HG03060 (cell line): ENCODE measurements around the gene CD27.
"Not testable (repeated sequence)": the region's sequence is repeated elsewhere in the genome, so short reads cannot be mapped to it uniquely, and the experiment has no call there.

Experiments
- ATAC-seq: cut with Tn5 transposase; IDR thresholded peaks from one replicate; pipeline ENCODE4 v1.9.1; 2021; ENCODE audit warnings: low read depth, moderate number of reproducible peaks; ENCODE audit not compliant: unreplicated experiment

CD27 gene

DNA sequence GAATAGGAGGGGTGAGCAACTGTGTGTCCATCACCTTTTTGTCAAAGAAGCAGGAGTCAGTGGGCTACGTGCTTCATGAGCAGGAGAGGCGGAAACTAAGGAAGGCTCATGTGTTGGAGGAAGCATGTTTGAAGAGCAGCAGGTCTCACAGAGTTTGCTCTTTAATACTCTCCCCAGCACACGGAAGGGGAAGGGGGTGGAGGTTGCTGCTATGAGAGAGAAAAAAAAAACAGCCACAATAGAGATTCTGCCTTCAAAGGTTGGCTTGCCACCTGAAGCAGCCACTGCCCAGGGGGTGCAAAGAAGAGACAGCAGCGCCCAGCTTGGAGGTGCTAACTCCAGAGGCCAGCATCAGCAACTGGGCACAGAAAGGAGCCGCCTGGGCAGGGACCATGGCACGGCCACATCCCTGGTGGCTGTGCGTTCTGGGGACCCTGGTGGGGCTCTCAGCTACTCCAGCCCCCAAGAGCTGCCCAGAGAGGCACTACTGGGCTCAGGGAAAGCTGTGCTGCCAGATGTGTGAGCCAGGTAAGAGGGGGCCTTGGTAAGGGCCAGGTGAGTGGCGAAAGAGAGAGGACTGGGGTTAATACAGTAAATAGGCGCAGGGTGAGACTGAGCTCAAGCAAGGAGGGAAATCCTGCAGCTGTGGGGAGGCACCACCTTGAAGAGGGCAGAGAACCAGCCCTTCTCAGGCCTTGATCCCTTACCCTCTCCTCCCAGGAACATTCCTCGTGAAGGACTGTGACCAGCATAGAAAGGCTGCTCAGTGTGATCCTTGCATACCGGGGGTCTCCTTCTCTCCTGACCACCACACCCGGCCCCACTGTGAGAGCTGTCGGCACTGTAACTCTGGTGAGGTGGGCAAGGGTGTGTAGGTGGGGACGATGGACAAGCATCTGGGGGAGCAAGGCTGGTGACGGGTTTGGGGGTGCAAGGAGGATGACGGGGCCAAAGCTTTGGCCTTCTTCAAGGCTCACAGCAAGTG is at the start of gene CD27:
TSS of gene CD27 (plus strand) at position 252 of the 985 bp plus-strand sequence. CDS start at position 393, 141 bp downstream.
- no peak for ATAC-seq

DNA sequence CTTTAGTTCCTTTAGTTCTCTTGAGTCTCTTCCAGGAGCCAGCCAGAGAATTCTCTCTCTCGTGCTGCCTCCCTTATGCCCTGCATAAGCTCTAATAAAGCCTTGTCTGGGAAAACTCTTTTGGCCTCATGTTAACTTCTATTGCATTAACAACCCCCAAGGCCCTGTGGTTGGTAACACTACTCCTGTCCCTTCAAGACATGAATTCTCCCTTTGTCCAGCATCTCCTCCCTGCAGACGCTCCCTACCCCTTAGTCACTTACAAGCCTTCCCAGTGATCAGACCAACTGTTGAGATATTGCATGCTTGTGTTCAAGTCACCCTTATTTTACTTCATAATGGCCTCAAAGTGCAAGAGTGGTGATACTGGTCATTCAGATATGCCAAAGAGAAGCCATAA is 48.7 kb upstream of the CD27 start:
- no peak for ATAC-seq

DNA sequence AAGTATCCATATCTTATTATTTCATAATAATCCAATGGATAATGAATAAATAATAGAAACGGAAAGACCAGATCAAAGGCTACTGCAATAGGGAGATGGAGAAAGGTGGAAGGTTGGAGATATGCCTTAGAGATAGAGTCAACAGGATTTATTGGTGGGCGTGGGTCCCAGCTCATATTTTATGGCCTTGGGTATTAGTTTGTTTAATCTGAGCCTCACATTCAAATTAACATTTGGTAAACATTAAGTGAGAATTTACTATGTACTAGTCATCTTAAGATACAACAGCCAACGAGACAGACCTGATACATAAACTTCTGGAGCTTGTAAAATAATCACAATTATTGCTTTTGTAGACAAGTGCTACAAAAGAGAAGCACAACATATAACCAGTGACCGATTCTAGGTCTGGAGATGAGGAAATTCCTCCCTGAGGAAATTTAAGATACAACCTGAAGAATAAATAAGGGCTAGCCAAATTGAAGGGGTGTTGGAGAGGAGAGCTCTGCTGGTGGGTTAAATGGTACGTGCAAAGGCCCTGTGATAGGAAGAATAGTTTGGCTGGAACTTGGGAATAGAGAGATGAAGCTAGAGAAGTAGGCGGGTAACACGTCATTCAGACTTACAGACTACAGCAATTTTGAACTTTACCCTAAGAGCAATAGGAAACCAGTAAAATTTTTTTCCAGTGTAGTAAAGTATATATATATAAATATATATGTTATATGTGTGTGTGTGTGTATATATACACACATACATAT is 44.7 kb upstream of the CD27 start:
- no peak for ATAC-seq

DNA sequence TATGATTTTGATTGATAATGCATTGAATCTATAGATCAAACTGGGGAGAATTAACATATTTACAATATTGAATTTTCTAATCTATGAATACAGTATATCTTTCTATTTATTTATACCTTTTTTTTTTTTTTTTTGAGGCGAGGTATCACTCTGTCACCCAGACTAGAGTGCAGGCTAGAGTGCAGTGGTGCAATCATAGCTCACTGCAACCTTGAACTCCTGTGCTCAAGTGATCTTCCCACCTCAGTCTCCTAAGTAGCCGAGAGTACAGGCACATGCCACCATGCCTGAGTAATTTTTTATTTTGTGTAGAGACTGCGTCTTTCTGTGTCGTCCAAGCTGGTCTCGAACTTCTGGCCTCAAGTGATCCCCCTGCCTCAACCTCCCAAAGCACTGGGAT is 40.4 kb upstream of the CD27 start:
- no peak for ATAC-seq

DNA sequence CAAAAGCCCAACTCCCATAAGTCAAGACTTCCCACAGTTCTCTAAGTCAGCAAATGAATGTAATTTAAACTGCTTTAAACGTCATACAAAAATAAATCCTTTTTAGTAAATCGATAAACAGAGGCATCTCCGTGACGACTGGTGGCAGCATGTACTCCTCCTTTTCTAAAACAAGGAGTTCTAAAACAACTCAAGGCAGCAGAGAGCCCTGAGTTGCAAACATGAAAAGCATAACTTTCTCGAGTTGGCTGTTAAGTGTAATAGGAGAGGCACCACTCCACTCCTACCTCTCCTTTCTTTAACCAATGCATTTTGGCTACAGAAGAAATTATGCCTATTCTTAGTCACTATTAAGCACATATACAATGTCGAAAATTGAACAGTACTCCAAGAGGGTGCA is 38.8 kb upstream of the CD27 start:
- ATAC-seq: no peak

DNA sequence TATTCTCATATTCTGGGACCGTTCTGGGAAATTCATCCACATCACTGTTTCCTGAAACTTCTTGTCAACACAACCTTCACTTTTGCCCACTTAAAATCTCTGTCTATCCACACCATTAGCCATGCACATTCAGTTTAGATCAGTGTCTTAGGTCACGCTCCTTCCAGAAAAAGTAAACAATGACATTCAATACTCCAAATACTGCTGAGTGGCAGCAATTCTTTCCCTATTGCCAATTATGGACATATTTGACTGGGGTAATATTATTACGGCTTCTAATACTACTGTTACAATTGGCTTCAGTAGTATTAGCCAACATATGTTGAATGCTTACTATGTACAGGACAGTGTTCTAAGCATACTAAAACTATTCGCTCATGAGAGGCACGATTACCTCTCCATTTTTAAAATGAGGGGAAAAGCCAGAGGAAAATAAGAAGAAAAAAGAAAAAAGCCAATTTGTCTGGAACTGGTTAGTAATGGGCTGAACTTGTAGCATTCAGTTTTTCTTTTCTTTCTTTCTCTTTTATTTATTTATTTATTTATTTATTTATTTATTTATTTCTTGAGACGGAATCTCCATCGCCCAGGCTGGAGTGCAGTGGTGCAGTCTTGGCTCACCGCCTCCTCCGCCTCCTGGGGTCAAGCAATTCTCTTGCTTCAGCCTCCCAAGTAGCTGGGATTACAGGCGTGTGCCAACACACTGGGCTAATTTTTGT is 37.4 kb upstream of the CD27 start:
- no peak for ATAC-seq

DNA sequence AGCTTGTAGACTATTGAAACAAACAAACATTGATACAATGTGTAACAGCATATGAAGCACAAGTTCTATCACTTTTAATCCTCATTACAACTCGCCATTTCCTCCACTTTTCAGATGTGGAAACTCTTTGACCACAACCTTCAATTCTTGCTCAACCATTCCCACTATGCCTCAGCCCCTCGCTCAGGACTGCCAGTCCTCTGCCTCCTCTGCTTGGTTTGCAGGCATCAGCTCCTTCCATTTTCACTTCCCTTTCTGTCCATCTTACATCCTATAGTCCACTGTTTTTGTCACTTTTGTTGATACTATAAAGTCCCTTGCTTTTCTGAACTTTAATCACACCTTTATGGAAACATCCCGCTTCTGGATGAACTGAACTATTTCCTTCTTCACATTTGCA is 28.2 kb upstream of the CD27 start:
- no peak for ATAC-seq

DNA sequence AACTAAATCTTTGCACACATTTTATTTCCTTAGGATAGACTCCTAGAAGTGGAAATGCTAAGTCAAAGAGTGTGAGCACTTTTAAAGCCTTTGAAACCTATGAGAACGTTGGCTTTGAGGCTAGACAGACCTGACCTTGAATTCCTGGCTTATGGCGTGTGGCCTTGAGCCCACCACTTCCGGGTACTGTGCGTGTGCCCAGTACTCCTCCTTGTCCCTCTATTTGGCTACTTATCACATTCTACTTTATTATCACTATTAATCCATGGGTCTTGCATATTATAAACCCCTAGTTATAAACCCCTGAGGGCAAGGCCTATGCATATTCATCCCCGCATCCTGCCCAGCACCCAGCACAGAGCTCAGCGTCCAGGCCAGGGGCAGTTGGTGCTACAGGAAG is 26.0 kb upstream of the CD27 start:
- no peak for ATAC-seq

DNA sequence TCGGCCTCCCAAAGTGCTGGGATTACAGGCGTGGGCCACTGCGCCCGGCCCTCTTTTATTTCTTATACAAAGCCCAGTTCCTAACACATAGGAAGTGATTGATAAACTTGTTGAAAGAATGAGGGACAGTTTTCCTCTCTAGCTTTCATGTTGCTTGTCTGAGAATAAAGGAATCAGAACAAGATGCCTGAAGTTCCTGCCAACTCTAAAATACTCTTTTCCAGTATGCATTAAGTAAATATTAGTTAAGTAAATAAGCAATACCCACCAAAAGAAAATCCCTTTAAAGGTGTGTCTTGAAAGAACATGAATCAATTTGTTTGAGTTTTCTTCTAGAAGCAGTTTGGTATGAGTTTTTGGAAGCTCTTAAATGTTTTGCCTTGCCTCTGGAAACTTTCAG is 24.4 kb upstream of the CD27 start:
- no peak for ATAC-seq

DNA sequence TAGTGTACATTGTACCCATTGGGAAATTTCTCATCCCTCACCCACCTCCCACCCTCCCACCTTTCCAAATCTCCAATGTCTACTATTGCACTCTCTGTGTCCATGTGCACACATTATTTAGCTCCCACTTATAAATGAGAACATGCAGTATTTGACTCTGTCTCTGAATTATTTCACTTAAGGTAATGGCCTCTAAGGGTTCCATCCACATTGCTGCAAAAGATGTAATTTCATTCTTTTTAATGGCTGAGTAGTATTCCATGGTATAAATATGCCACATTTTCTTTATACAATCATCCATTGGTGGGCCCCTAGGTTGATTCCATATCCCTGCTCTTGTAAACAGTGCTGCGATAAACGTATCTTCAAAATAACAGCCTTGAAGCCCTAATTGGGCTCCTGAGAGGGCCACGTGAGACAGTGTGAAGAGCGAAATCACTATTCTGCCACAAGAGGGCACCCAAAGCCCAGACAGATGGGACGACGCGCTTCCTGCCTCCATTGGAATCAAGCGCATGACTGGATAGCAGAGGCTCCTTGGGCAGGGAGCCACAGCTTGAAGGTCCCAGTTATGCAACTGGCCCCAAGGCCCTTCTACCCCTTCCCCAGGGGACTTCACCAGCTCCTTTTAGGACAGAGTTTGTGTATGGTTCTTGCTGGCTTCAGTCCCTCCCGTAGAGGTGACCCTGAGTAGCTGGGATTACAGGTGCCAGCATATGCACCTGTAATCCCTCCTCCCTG is 21.3 kb upstream of the CD27 start:
- ATAC-seq: no peak

DNA sequence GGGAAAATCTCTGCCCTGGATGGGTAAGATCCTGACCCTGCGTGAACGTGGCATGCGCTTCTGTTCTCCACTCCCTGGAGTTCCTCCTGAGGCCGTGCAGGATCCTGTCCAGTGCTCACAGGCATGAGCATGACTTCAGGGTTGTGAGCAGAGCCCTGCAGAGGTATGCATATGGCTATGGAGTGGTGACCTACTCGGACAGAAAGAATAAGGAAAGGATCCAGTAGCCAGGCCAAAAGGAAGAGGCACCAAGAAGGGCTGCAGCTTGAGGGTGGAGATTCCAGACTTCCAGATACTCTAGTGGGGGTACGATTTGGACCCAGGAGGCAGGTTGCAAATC is 20.8 kb upstream of the CD27 start:
- ATAC-seq: no peak

DNA sequence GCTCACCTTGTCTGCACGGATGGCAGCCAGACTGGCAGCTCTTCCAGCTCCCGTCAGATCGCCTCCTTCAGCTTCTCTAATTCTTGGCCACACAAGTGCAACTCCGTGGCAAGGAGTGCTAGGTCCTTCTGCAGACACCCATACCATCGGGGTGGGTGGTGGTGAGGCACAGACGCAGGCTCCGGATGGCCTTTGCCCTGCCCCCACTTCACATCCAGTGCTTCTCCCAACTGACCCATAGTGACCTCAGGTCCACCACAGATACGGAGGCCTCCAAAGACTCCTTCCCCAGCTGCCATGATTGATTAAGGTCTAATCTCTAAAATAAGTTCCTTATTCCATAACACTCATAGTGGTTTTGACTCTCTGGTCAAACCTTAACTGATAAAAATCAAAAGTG is 19.9 kb upstream of the CD27 start:
- ATAC-seq: no peak

DNA sequence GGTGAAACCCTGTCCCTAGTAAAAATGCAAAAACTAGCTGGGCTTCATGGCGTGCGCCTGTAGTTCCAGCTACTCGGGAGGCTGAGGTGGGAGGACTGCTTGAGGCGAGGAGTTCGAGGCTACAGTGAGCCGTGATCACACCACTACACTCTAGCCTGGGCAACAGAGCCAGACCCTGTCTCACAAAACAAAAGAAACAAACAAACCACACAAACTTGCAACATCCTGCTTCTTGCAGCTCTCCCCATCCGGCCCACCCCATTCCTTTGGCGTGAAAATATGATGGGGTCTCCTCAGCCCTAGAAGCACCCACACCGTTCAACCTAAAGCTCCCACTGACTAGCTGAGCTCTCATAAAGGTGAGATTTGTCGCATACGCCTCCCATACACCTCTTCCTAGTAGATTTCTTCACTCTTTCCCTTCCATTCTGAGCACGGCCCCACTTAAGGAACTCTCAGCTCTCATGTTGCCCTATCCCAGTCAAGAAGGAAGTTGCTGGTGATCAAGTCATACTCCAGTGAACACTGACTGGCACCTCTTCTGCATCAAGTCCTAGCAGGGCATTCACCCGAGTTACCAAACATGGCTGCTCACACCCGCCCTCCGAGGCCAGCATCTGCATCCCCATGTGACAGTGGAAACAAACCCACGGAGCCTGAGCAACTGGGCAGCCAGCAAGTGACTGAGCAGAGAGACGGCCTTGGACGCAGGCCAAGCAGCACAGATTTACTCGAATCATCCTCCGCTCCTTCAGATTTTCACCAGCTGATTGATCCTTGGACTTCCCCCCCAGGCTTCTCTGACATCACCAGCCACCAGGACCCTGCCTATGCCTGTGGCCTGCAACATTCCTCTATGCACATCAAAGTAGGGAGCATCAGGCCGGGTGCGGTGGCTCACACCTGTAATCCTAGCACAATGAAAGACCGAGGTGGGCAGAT is 18.9 kb upstream of the CD27 start:
- no peak for ATAC-seq

DNA sequence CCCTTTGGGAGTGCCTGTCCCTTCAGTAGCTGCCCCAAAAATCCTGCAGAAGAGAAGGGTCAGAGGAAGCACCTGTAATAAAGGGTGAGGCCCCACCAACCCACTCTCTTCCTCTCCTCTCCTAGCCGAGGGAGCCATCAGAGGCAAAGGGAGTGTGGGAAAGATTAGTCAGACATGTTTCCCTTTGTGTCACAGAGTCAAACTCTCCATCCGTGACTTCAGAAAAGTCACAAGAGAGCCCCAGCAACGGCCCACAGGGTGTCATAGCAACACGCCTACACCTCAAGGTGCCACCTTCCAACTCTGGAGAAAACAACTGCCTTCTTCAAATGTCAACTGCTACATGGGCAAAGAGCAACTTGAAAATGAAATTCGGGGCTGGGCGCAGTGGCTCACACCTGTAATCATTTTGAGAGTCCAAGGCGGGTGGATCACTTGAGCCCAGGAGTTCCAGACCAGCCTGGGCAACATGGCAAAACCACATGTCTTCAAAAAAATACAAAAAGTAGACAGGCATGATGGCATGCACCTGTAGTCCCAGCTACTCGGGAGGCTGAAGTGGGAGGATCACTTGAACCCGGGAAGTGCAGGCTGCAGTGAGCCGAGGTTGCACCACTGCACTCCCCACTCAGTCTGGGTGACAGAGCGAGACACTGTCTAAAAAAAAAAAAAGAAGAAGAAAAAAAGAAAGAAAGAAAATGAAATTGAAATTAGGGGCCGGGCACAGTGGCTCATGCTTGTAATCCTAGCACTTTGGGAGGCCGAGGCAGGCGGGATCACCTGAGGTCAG is 17.7 kb upstream of the CD27 start:
- peak; percentile 50 for ATAC-seq

DNA sequence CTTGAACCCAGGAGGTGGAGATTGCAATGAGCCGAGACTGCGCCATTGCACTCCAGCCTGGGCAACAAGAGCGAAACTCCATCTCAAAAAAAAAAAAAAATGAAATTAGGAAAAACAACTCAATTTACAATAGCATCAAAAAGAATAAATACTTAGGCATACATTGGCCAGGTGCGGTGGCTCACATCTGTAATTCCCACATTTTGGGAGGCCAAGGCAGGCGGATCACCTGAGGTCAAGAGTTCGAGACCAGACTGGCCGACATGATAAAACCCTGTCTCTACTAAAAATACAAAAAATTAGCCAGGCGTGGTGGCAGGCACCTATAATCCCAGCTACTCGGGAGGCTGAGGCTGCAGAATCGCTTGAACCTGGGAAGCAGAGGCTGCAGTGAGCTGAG is 17.0 kb upstream of the CD27 start:
- not testable (repeated sequence) for ATAC-seq

DNA sequence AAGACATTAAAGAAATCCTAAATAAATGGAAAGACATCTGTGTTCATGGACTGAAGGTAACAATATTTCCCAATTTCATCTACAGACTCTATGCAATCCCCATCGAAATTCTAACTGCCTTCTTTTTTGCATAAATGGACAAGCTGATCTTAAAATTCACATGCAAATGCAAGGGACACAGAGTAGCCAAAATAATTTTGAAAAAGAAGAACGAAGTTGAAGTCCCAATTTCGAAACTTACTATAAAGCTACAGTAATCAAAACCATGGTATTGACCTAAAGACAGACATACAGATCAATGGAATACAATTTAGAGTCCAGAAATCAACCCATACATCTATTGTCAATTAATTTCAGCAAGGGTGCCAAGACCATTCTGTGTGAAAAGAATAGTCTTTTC is 16.4 kb upstream of the CD27 start:
- no peak for ATAC-seq

DNA sequence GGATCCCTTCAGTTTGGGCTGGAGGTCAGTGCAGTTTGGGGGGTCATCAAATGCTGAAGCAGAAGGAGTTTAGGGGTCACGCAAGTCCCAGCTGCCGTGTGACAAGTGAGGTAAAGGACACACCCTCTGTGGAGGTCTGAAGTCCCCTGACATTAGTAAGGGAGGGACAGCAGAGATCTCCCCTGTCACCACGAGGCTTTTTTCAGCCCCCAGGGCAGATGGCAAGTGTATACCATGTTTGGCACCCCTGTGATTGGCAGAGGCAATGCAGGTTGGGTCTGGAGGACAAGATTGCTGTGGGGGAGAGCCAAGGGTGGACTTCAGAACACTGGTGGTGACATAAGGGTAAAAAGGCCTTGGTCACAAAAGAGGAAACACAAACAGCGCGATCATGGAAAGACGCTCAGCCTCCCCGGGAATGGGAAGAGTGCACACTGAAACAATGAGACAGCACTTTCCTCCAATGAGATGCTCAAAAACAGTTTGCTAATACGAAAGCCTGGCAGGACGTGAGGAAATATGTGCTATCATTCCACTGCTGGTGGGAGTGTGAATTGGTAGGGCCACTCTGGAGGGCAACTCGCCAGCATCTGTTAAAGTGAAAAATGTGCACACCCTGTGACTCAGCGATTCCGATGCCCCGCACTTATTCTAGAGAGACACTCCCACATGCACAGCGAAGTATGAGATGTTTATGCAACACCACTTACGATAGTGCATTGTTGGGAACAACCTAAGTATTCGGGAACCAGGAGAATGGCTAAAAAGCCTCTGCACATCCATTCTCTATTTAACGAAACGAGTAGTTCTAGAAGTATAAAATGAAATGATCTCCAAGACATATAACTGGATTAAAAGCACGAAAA is 14.4 kb upstream of the CD27 start:
- ATAC-seq: no peak

DNA sequence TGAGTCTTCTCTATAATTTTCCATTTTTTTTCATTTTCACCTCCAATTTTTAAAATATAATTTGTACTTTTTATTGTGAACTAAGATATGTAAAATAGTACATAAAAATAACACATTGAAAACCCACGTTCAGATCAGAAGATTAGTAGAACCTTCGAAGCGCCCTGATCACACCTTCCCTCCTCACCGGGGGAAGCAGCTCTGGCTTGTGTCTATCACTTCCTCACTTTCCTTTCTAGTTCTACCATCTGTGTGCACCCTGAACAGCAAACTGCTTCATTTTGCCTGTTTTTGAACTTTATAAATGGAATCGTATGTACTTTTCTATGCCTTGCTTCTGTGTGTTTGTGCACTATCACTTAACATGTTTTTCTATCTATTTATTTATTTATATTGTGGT is 11.8 kb upstream of the CD27 start:
- ATAC-seq: no peak
